ENCODE results near the gene WDR36. TPM values are rescaled to one million over a fixed set of nuclear protein-coding genes. Genes with fewer than 3 reads are reported as not detected.

Gene WDR36
- total and polyA plus RNA-seq, 2 of the 8 experiments (the other 6 are each of a cell fraction or from before 2014, with no cell fraction given), result 9.3 to 41.8 TPM

DNA sequence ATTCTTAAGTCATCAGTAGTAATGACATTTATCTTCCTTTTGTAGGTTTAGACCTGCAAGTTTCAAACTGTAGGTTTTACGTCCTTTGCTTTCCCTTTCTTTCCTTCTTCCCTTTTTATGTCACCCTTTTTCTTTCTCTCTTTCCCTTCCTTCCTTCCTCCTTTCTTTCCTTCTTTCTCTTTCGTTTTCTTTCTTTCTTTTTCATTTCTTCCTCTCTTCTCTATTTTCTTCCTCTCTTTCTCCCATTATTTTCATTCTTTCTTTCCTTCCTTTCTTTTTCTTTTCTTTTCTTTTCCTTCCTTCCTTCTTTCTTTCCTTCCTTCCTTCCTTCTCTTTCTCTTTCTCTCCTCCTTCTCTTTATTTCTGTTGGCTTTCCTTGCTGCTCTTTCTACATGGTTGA is 59.9 kb downstream of the WDR36 start:
- no peaks in the 10 kb centered on the region for H3K4me1 ChIP-seq (replicated peaks in 1 of 4; ENCODE audit: control insufficient read depth in 3 of 4, insufficient read depth in 4 of 4, low read length in 3 of 4)
- ChIA-PET CTCF (ENCODE audit: partially characterized antibody) (interaction anchor here (1.0 to 1.5 kb wide), 3 partner anchors 8 to 127 kb away, joined by 3 to 6 read pairs (median 3); no protein-coding TSS in a partner anchor), POLR2A (ENCODE audit: partially characterized antibody) (no interaction called here)
- H3K4ac ChIP-seq (replicated peaks; ENCODE audit: insufficient read length, low read depth, low read length), result no peak overlapping the region
- H4K91ac ChIP-seq (replicated peaks; ENCODE audit: insufficient read length, low read length), result no peak overlapping the region
- H3K4me3 ChIP-seq (ENCODE audit: extremely low read depth in 1 of 4, insufficient read depth in 2 of 4, low read depth in 3 of 4, low read length in 4 of 4), result no peak overlapping the region
- DNase-seq (ENCODE audit: low read depth in 1 of 2, low spot score in 2 of 2), result no peak
- no peaks in the 10 kb centered on the region for H4K20me1 ChIP-seq (replicated peaks in 1 of 2; ENCODE audit: control insufficient read depth in 1 of 2, insufficient read depth in 2 of 2, low read length in 2 of 2)
- H3K36me3 ChIP-seq (ENCODE audit: control insufficient read depth in 2 of 4, insufficient read depth in 4 of 4, low read length in 3 of 4), result no peaks in the 10 kb centered on the region
- H3K23ac ChIP-seq (ENCODE audit: insufficient read length), result no peak overlapping the region
- H3K79me2 ChIP-seq (ENCODE audit: control insufficient read depth in 1 of 2, insufficient read depth in 2 of 2, low read length in 2 of 2), result no peaks in the 10 kb centered on the region
- no peak overlapping the region for H2AFZ ChIP-seq (ENCODE audit: low read length)
- H2AK5ac ChIP-seq (ENCODE audit: low read depth, low read length), result no peak overlapping the region
- H3K9me3 ChIP-seq (ENCODE audit: insufficient read depth in 2 of 2, low read depth in 1 of 2, low read length in 1 of 2), result no peaks in the 10 kb centered on the region
- no peak overlapping the region for H3K27ac ChIP-seq (ENCODE audit: low read depth, low read length)
- no peak overlapping the region for H2BK12ac ChIP-seq (ENCODE audit: low read depth, low read length)
- no peak overlapping the region for H2BK20ac ChIP-seq (ENCODE audit: low read length)
- no peak overlapping the region for H2BK120ac ChIP-seq (replicated peaks; ENCODE audit: low read depth, low read length)
- H2BK5ac ChIP-seq (ENCODE audit: low read depth, low read length), result no peak overlapping the region
- no peak overlapping the region for H3K18ac ChIP-seq (ENCODE audit: extremely low read depth, low read length)
- H2BK15ac ChIP-seq (ENCODE audit: low read length), result no peak overlapping the region
- no peak overlapping the region for H3K56ac ChIP-seq (replicated peaks; ENCODE audit: insufficient read length, low read depth, low read length)
- H3K27me3 ChIP-seq (replicated peaks in 1 of 4; ENCODE audit: control insufficient read depth in 3 of 4, extremely low read depth in 1 of 4, insufficient read depth in 3 of 4, low read length in 3 of 4), result peaks cover 0 to 1% (median 0%) of the 10 kb centered on the region in 4 experiments; a peak in 1 of 7 replicates
- no peak for FAIRE-seq
- H4K8ac ChIP-seq (ENCODE audit: extremely low read depth, insufficient read depth, low read length), result no peak overlapping the region
- H3K23me2 ChIP-seq (ENCODE audit: low read depth, low read length), result no peaks in the 10 kb centered on the region
- no peak overlapping the region for H3K14ac ChIP-seq (ENCODE audit: insufficient read length)
- 67 to 73% methylated on average over 1 to 2 of the region's 2 CpGs for WGBS, 2 experiments (ENCODE audit: extremely low coverage in 1 of 2, insufficient coverage in 1 of 2, insufficient read length in 1 of 2, insufficient replicate concordance in 2 of 2, low coverage in 1 of 2, low lambda C conversion rate in 2 of 2, missing lambda C conversion rate in 1 of 2)
- no peak overlapping the region for H3K4me2 ChIP-seq (ENCODE audit: insufficient read depth in 1 of 2, low read depth in 2 of 2, low read length in 2 of 2)
- no peak overlapping the region for H3K9ac ChIP-seq (replicated peaks in 1 of 4; ENCODE audit: extremely low read depth in 1 of 4, low read depth in 3 of 4, low read length in 3 of 4)
- no peaks in the 10 kb centered on the region for H3K79me1 ChIP-seq (ENCODE audit: low read depth, low read length)
- no peak overlapping the region for H4K5ac ChIP-seq (ENCODE audit: insufficient read length, low read depth, low read length)
- TF ChIP-seq HDAC2 (IDR thresholded peaks at IDR 0.05; ENCODE audit: borderline replicate concordance in 1 of 2, low read depth in 2 of 2, low read length in 2 of 2), result no peak
- no peak for TF ChIP-seq SP2 (IDR thresholded peaks at IDR 0.05; ENCODE audit: low read length)
- no peak for TF ChIP-seq RBBP5 (IDR thresholded peaks at IDR 0.05; ENCODE audit: borderline replicate concordance, low read depth, low read length)
- no peak for TF ChIP-seq EP300 (IDR thresholded peaks at IDR 0.05; ENCODE audit: borderline replicate concordance in 1 of 2, low read depth in 2 of 2, low read length in 2 of 2)
- TF ChIP-seq SUZ12 (IDR thresholded peaks at IDR 0.05; ENCODE audit: low read length), result no peak
- TF ChIP-seq CHD1 (IDR thresholded peaks at IDR 0.05; ENCODE audit: low read depth, low read length), result no peak
- TF ChIP-seq MAFK (IDR thresholded peaks at IDR 0.05; ENCODE audit: low read depth, low read length), result no peak
- no peak for TF ChIP-seq TAF7 (optimal IDR thresholded peaks at IDR 0.05; ENCODE audit: borderline replicate concordance, low read depth, low read length)
